ENCODE data around the gene GNMT.

DNA sequence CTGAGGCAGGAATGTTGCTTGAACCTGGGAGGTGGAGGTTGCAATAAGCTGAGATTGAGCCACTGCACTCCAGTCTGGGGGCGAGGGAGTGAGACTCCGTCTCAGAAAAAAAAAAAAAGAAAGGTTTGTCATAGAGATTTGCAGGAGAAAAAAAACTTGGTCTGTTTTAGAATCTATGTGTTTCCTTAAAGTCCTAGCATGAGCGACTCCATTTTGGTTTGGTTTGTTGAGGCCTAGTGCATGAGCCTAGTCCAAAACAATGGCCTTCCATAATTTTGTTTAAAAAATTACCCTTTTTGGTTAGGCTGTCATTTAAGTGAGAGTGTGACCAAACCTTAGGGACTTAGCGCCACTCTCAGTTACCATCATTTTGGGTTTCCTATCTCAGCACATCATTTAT, 8.2 kb upstream of the GNMT start:
- TF ChIP-seq CTCF (IDR thresholded peaks at IDR 0.05): no peak
- no peak for TF ChIP-seq POLR2AphosphoS5 (IDR thresholded peaks at IDR 0.05)
- no peak for TF ChIP-seq POLR2A (IDR thresholded peaks at IDR 0.05)

Data from suprapubic skin (tissue), 4 donors.